Natural killer cell (primary cell): ENCODE results near the gene C2orf68. TPM values are rescaled to one million over a fixed set of nuclear protein-coding genes. Genes with fewer than 3 reads are reported as not detected.

Experiments used
- ATAC-seq, 3 donors: fragments of 150-1000 bp in 2 of 3; fragments of 200-7000 bp in 1 of 3; cut with Tn5 transposase; 1 replicate in 1 of 3; 2 replicates in 2 of 3; pipeline ENCODE4 v1.10.0; 2021; ENCODE audit warnings: mild to moderate bottlenecking in 2 of 3, moderate library complexity in 2 of 3
- DNase-seq, 2 donors: peaks; one replicate each; pipeline versions ENCODE4 v3.0.0 to v3.0.0-alpha.2; 2013 to 2021; ENCODE audit warnings: mixed read lengths in 1 of 2
- H3K27ac ChIP-seq: one replicate; pipeline ENCODE4 v1.5.1; 2013; ENCODE audit warnings: mild to moderate bottlenecking, low read length
- H3K27me3 ChIP-seq: one replicate; pipeline ENCODE4 v1.6.1; 2013; ENCODE audit warnings: low read length; ENCODE audit not compliant: control insufficient read depth, insufficient read depth
- H3K36me3 ChIP-seq: one replicate; pipeline ENCODE4 v1.6.1; 2013; ENCODE audit warnings: low read length; ENCODE audit not compliant: control insufficient read depth, insufficient read depth
- H3K4me1 ChIP-seq: one replicate; pipeline ENCODE4 v1.6.1; 2013; ENCODE audit warnings: low read length; ENCODE audit not compliant: control insufficient read depth, insufficient read depth
- H3K4me3 ChIP-seq: one replicate; pipeline ENCODE4 v1.5.1; 2013; ENCODE audit warnings: low read length
- H3K9me3 ChIP-seq: one replicate; pipeline ENCODE4 v1.6.1; 2013; ENCODE audit warnings: low read length; ENCODE audit not compliant: control insufficient read depth, insufficient read depth
- H3K27ac Mint-ChIP-seq, 2 donors: one replicate each; pipeline ENCODE4 v1.8.0; 2022; ENCODE audit warnings: mild to moderate bottlenecking in 2 of 2, mixed read lengths in 2 of 2, moderate library complexity in 1 of 2
- H3K27me3 Mint-ChIP-seq, 2 donors: one replicate each; pipeline ENCODE4 v1.8.0; 2022; ENCODE audit warnings: low read depth in 2 of 2, mixed read lengths in 2 of 2
- H3K36me3 Mint-ChIP-seq: one replicate; pipeline ENCODE4 v1.8.0; 2022; ENCODE audit warnings: mixed read lengths
- H3K4me1 Mint-ChIP-seq, 2 donors: one replicate each; pipeline ENCODE4 v1.8.0; 2022; ENCODE audit warnings: mixed read lengths in 2 of 2
- H3K4me3 Mint-ChIP-seq: one replicate; pipeline ENCODE4 v1.8.0; 2022; ENCODE audit warnings: mild to moderate bottlenecking, moderate library complexity, mixed read lengths
- H3K9me3 Mint-ChIP-seq, 2 donors: one replicate each; pipeline ENCODE4 v1.8.0; 2022; ENCODE audit warnings: mixed read lengths in 2 of 2
- WGBS: methylation state at CpG from one replicate; pipeline ENCODE4 v1.1.7; 2013; ENCODE audit warnings: missing lambda C conversion rate; ENCODE audit not compliant: insufficient coverage; 5-methylcytosine and 5-hydroxymethylcytosine counted together
- intact Hi-C: fragments of 100-400 bp; cut with micrococcal nuclease; formaldehyde crosslinking; loops from one replicate; pipeline ENCODE4 v1.14.2; 2022
- total RNA-seq, 4 donors: library from RNA; stranded (reverse); fragments of 120-200 nt in 1 of 4; gene quantifications; one replicate each; pipeline versions ENCODE4 v1.2.3 to v1.2.4, GENCODE V29; 2013 to 2022
- TF ChIP-seq, protein P1 (sequence below): fragments of 200-600 bp; IDR thresholded peaks from one replicate; pipeline ENCODE4 v1.8.0; 2022; ENCODE audit warnings: antibody characterized with exemption

The C2orf68 gene
- total RNA-seq, 3 donors from 2014 or later (not counting 1 experiment from before 2014, with no cell fraction given): 36.4 to 60.8 (median 48.4) TPM

DNA sequence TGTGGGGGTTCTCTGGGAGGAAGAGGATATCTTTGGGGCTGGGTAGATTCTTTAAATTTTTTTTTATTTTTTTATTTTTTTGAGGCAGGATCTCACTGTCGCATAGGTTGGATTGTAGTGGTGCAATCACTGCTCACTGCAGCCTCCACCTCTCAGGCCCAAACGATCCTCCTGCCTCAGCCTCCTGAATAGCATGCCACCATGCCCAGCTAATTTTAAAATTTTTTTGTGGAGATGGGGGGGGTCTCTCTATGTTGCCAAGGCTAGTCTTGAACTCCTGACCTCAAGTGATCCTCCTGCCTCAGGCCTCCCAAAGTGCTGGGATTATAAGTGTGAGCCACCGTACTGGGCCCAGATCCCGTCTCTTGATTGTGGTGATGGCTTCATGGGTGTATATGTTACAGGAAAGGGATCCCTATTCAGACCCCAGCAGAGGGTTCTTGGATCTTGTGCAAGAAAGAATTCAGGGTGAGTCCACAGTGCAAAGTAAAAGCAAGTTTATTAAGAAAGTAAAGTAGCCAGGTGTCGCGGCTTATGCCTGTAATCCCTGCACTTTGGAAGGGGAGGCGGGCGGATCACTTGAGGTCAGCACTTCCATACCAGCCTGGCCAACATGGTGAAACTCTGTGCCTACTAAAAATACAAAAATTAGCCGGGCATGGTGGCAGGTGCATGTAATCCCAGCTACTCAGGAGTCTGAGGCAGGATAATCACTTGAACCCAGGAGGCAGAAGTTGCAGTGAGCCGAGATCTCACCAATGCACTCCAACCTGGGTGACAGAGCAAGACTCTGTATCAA is 2.0 kb upstream of the C2orf68 start:
- Histone ChIP-seq H3K27me3 (no peaks in the 10 kb centered on the region), H3K36me3 (peaks cover 6% of the 10 kb centered on the region), H3K4me3 (no peak overlapping the region), H3K9me3 (no peaks in the 10 kb centered on the region), H3K27ac (no peak overlapping the region), H3K4me1 (peaks cover 44% of the 10 kb centered on the region)
- Mint-ChIP-seq H3K9me3 (no peaks in the 10 kb centered on the region), H3K27me3 (no peaks in the 10 kb centered on the region), H3K27ac (no peak overlapping the region), H3K4me3 (peak overlapping the region; percentile 61), H3K36me3 (no peaks in the 10 kb centered on the region), H3K4me1 (peaks cover 20 to 26% of the 10 kb centered on the region in 2 donors)
- no peak for DNase-seq
- 94% methylated on average over 10 of the region's 10 CpGs for WGBS
- no peak for ATAC-seq
- TF ChIP-seq, protein P1, sequence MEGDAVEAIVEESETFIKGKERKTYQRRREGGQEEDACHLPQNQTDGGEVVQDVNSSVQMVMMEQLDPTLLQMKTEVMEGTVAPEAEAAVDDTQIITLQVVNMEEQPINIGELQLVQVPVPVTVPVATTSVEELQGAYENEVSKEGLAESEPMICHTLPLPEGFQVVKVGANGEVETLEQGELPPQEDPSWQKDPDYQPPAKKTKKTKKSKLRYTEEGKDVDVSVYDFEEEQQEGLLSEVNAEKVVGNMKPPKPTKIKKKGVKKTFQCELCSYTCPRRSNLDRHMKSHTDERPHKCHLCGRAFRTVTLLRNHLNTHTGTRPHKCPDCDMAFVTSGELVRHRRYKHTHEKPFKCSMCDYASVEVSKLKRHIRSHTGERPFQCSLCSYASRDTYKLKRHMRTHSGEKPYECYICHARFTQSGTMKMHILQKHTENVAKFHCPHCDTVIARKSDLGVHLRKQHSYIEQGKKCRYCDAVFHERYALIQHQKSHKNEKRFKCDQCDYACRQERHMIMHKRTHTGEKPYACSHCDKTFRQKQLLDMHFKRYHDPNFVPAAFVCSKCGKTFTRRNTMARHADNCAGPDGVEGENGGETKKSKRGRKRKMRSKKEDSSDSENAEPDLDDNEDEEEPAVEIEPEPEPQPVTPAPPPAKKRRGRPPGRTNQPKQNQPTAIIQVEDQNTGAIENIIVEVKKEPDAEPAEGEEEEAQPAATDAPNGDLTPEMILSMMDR: no peak
- intact Hi-C loops: no loop called here

- Histone ChIP-seq H3K36me3 (peaks cover 16% of the 10 kb centered on the region), H3K4me3 (peak overlapping the region; percentile 59), H3K9me3 (no peaks in the 10 kb centered on the region), H3K27me3 (no peaks in the 10 kb centered on the region), H3K27ac (peak overlapping the region; percentile 65), H3K4me1 (peaks cover 27% of the 10 kb centered on the region)
- H3K27ac Mint-ChIP-seq: peak overlapping the region; percentile 82 to 93
- peaks cover 21 to 23% of the 10 kb centered on the region in 2 donors for H3K4me1 Mint-ChIP-seq
- H3K27me3 Mint-ChIP-seq: no peaks in the 10 kb centered on the region
- 13% methylated on average over 24 of the region's 24 CpGs for WGBS
- peaks cover 5% of the 10 kb centered on the region for H3K36me3 Mint-ChIP-seq
- H3K4me3 Mint-ChIP-seq: peak overlapping the region; percentile 98
- H3K9me3 Mint-ChIP-seq: no peaks in the 10 kb centered on the region
- TF ChIP-seq, protein P1: no peak
- peak; percentile 0 to 2 (median 1) for ATAC-seq
- no peak for DNase-seq
- intact Hi-C loops: no loop called here
These were observed 605 bp downstream of the C2orf68 start for GRCh38 chr2:85611217-85611704.

- ATAC-seq (no peak), DNase-seq (no peak)
- no peak overlapping the region for H3K4me3 Mint-ChIP-seq
- Histone ChIP-seq H3K36me3 (peaks cover 16% of the 10 kb centered on the region), H3K27ac (no peak overlapping the region), H3K4me3 (no peak overlapping the region), H3K9me3 (no peaks in the 10 kb centered on the region), H3K4me1 (peaks cover 35% of the 10 kb centered on the region), H3K27me3 (no peaks in the 10 kb centered on the region)
- peaks cover 28 to 29% of the 10 kb centered on the region in 2 donors for H3K4me1 Mint-ChIP-seq
- intact Hi-C loops: no loop called here
- TF ChIP-seq, protein P1: no peak
- peaks cover 5% of the 10 kb centered on the region for H3K36me3 Mint-ChIP-seq
- no peaks in the 10 kb centered on the region for H3K27me3 Mint-ChIP-seq
- WGBS: 96% methylated on average over 8 of the region's 9 CpGs
- peak overlapping the region in 1 of 2 donors; percentile 23 for H3K27ac Mint-ChIP-seq
- H3K9me3 Mint-ChIP-seq: no peaks in the 10 kb centered on the region
These were observed 4.3 kb downstream of the C2orf68 start for GRCh38 chr2:85607268-85608215.
